PC-9 (cell line): ENCODE data around the gene UBL4A. TPM values are rescaled to one million over a fixed set of nuclear protein-coding genes. Genes with fewer than 3 reads are reported as not detected.

Experiments
- BruUV-seq: library from RNA; stranded (reverse); fragments of 400-500 nt; replicated peaks from 2 replicates; lab custom pipeline; 2021; lab: Mats Ljungman, UMichigan
- CTCF ChIA-PET: fragments of 300-600 bp; sonication (Branson Sonifier 250); formaldehyde crosslinking; loops from one replicate; lab custom pipeline; 2022; ENCODE audit warnings: antibody characterized with exemption; lab: Charles Lee
- POLR2A ChIA-PET: fragments of 300-600 bp; sonication (Branson Sonifier 250); formaldehyde crosslinking; loops from one replicate; lab custom pipeline; 2022; ENCODE audit warnings: antibody characterized with exemption; ENCODE audit not compliant: unreplicated experiment; lab: Charles Lee
- DNase-seq, 2 experiments: peaks; one replicate each; pipeline versions ENCODE4 v3.0.0 to v3.0.0-alpha.2; 2015 to 2022; ENCODE audit warnings: mixed read lengths in 1 of 2
- H2AFZ ChIP-seq: fragments of 200-600 bp; sonication (generic); 2 replicates; pipeline ENCODE4 v1.8.1; 2017; ENCODE audit warnings: antibody characterized with exemption
- H3F3A ChIP-seq: fragments of 200-600 bp; sonication (generic); 2 replicates; pipeline ENCODE4 v1.8.1; 2017; ENCODE audit warnings: antibody characterized with exemption, mild to moderate bottlenecking, low read depth; ENCODE audit not compliant: insufficient read depth
- H3K27ac ChIP-seq: fragments of 200-600 bp; sonication (generic); 2 replicates; pipeline ENCODE4 v1.6.1; 2016; ENCODE audit warnings: mixed run types
- H3K27me3 ChIP-seq: fragments of 200-600 bp; sonication (generic); 2 replicates; pipeline ENCODE4 v1.6.1; 2016; ENCODE audit warnings: low read depth, mixed run types; ENCODE audit not compliant: insufficient read depth
- H3K36me3 ChIP-seq: fragments of 200-600 bp; sonication (generic); 2 replicates; pipeline ENCODE4 v1.6.1; 2016; ENCODE audit warnings: low read depth, mixed run types
- H3K4me1 ChIP-seq: fragments of 200-600 bp; sonication (generic); replicated peaks from 2 replicates; pipeline ENCODE4 v1.6.1; 2016; ENCODE audit warnings: mixed run types; ENCODE audit not compliant: insufficient read depth
- H3K4me2 ChIP-seq: fragments of 200-600 bp; sonication (generic); 2 replicates; pipeline ENCODE4 v1.6.1; 2017; ENCODE audit warnings: mixed run types
- H3K4me3 ChIP-seq: fragments of 200-600 bp; sonication (generic); 2 replicates; pipeline ENCODE4 v1.6.1; 2016; ENCODE audit warnings: mixed run types
- H3K79me2 ChIP-seq: fragments of 200-600 bp; sonication (generic); 2 replicates; pipeline ENCODE4 v1.6.1; 2017; ENCODE audit warnings: low read depth, mixed run types
- H3K9me2 ChIP-seq: fragments of 200-600 bp; sonication (generic); 2 replicates; pipeline ENCODE4 v1.8.1; 2017; ENCODE audit warnings: mild to moderate bottlenecking; ENCODE audit not compliant: insufficient read depth
- H3K9me3 ChIP-seq: fragments of 200-600 bp; sonication (generic); 2 replicates; pipeline ENCODE4 v1.8.1; 2016; ENCODE audit warnings: low read depth; ENCODE audit not compliant: insufficient read depth
- H4K20me1 ChIP-seq: fragments of 200-600 bp; sonication (generic); 2 replicates; pipeline ENCODE4 v1.8.1; 2017; ENCODE audit not compliant: insufficient read depth
- CTCF ChIP-seq: fragments of 200-600 bp; sonication (generic); conservative IDR thresholded peaks from 2 replicates; pipeline ENCODE4 v1.6.1; 2017; ENCODE audit warnings: mixed run types, antibody characterized with exemption, mild to moderate bottlenecking, moderate library complexity
- EZH2 ChIP-seq: fragments of 200-600 bp; sonication (generic); IDR thresholded peaks from 2 replicates; pipeline ENCODE4 v1.8.0; 2017; ENCODE audit warnings: antibody characterized with exemption, low read depth
- intact Hi-C: fragments of 100-400 bp; cut with micrococcal nuclease; formaldehyde crosslinking; loops from one replicate; pipeline ENCODE4 v1.10.0; 2022; ENCODE audit not compliant: unreplicated experiment
- total RNA-seq: library from RNA; stranded (reverse); gene quantifications from 2 replicates; pipeline ENCODE4 v1.2.3, GENCODE V29; 2021

UBL4A gene
- total RNA-seq, 1 experiment from 2014 or later = 80.7 TPM

- Histone ChIP-seq H3K36me3 (no peaks in the 10 kb centered on the region), H3K9me3 (no peaks in the 10 kb centered on the region), H2AFZ (peak overlapping the region; percentile 84), H3K4me2 (peak overlapping the region; percentile 92), H3K9me2 (no peaks in the 10 kb centered on the region), H3K27ac (peak overlapping the region; percentile 46), H3K27me3 (no peaks in the 10 kb centered on the region), H3K4me1 (no peaks in the 10 kb centered on the region), H4K20me1 (no peaks in the 10 kb centered on the region), H3K4me3 (peak overlapping the region; percentile 70; the same call in 1 of the 2 replicates), H3F3A (no peaks in the 10 kb centered on the region), H3K79me2 (no peaks in the 10 kb centered on the region)
- POLR2A ChIA-PET = interaction anchor here (0.5 to 1.0 kb wide), 3 partner anchors 11 to 48 kb away, joined by 3 to 11 read pairs (median 4); partner anchors contain the start of gene SLC10A3
- BruUV-seq = TSS peak; percentile 90
- CTCF ChIA-PET = no interaction called here
- intact Hi-C loops = loop anchor here (1.0 kb wide), 1 partner anchor 26 kb away; the partner anchor contains the start of gene SLC10A3
- no peak for DNase-seq
- TF ChIP-seq EZH2 (no peak), CTCF (no peak)
These were observed 30.3 kb upstream of the UBL4A start for GRCh38 chrX:154516656-154517100.

- Histone ChIP-seq H2AFZ (peak within 1 kb of the TSS; percentile 84), H3K27me3 (no peaks in the 10 kb centered on the region), H3K9me3 (no peaks in the 10 kb centered on the region), H3K4me1 (no peaks in the 10 kb centered on the region), H3K9me2 (no peaks in the 10 kb centered on the region), H3K4me2 (peak within 1 kb of the TSS; percentile 92), H3K27ac (peak within 1 kb of the TSS; percentile 46), H3K4me3 (peak within 1 kb of the TSS; percentile 72), H3K36me3 (no peaks in the 10 kb centered on the region), H3K79me2 (no peaks in the 10 kb centered on the region), H3F3A (no peaks in the 10 kb centered on the region), H4K20me1 (no peaks in the 10 kb centered on the region)
- intact Hi-C loops = loop anchor here (1.0 kb wide), 1 partner anchor 26 kb away; the partner anchor contains the start of gene SLC10A3
- DNase-seq = peak; percentile 61 to 97
- POLR2A ChIA-PET = interaction anchor here (0.5 to 1.0 kb wide), 4 partner anchors 10 to 48 kb away, joined by 3 to 11 read pairs (median 4); partner anchors contain the start of gene SLC10A3
- no peak for TF ChIP-seq EZH2
- TF ChIP-seq CTCF = no peak
- BruUV-seq = no TSS peak
- CTCF ChIA-PET = no interaction called here
These were observed 29.7 kb upstream of the UBL4A start, which contains the start of gene FAM3A for GRCh38 chrX:154515966-154516655. FAM3A (minus strand) TSS chrX:154516232; CDS start chrX:154515772, 460 bp downstream.

GRCh38 chrX:154515090-154515965, 28.9 kb upstream of the UBL4A start:
- Histone ChIP-seq H3K4me3 (peak overlapping the region; percentile 72), H3K9me2 (no peaks in the 10 kb centered on the region), H4K20me1 (no peaks in the 10 kb centered on the region), H3F3A (no peaks in the 10 kb centered on the region), H3K4me1 (no peaks in the 10 kb centered on the region), H2AFZ (peak overlapping the region; percentile 83), H3K9me3 (no peaks in the 10 kb centered on the region), H3K4me2 (peak overlapping the region; percentile 76), H3K27me3 (no peaks in the 10 kb centered on the region), H3K36me3 (no peaks in the 10 kb centered on the region), H3K27ac (peak overlapping the region; percentile 14; the same call in 1 of the 2 replicates), H3K79me2 (no peaks in the 10 kb centered on the region)
- DNase-seq = no peak
- TSS peak; percentile 68 for BruUV-seq
- TF ChIP-seq CTCF (no peak), EZH2 (no peak)
- intact Hi-C loops = no loop called here
- ChIA-PET CTCF (no interaction called here), POLR2A (interaction anchor here (0.6 to 1.0 kb wide), 4 partner anchors 10 to 41 kb away, joined by 4 to 12 read pairs (median 5); partner anchors contain the start of gene SLC10A3)
